GM12873 (cell line): Measurements from ENCODE around the gene RAPGEF5.

Experiments used
- TF ChIP-seq, protein P1 (sequence below): IDR thresholded peaks from 2 replicates; pipeline ENCODE4 v1.5.1; 2012; ENCODE audit warnings: low read depth, mild to moderate bottlenecking, moderate library complexity, low read length, control low read depth; ENCODE audit not compliant: insufficient read depth; ENCODE audit errors: missing control alignments

RAPGEF5 gene

DNA sequence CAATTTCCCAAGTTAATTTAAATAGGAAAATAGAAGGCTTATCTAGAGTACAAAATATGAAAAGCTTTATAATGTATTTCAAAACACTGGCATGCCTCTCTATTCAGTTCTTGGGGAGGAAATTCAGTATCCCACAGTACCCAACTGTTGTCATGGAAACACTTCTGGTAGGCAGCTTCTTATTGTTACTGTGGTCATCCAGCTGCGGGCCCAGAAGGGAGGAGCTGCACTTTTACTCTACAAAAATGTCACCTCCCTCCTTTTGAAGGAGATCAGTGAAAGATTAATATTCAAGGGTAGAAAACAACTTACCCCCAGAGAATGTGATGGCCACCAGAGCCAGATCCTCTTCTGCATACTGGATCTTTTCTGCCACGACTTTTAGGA is 202.8 kb downstream of the RAPGEF5 start:
- TF ChIP-seq, protein P1, sequence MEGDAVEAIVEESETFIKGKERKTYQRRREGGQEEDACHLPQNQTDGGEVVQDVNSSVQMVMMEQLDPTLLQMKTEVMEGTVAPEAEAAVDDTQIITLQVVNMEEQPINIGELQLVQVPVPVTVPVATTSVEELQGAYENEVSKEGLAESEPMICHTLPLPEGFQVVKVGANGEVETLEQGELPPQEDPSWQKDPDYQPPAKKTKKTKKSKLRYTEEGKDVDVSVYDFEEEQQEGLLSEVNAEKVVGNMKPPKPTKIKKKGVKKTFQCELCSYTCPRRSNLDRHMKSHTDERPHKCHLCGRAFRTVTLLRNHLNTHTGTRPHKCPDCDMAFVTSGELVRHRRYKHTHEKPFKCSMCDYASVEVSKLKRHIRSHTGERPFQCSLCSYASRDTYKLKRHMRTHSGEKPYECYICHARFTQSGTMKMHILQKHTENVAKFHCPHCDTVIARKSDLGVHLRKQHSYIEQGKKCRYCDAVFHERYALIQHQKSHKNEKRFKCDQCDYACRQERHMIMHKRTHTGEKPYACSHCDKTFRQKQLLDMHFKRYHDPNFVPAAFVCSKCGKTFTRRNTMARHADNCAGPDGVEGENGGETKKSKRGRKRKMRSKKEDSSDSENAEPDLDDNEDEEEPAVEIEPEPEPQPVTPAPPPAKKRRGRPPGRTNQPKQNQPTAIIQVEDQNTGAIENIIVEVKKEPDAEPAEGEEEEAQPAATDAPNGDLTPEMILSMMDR, result no peak

DNA sequence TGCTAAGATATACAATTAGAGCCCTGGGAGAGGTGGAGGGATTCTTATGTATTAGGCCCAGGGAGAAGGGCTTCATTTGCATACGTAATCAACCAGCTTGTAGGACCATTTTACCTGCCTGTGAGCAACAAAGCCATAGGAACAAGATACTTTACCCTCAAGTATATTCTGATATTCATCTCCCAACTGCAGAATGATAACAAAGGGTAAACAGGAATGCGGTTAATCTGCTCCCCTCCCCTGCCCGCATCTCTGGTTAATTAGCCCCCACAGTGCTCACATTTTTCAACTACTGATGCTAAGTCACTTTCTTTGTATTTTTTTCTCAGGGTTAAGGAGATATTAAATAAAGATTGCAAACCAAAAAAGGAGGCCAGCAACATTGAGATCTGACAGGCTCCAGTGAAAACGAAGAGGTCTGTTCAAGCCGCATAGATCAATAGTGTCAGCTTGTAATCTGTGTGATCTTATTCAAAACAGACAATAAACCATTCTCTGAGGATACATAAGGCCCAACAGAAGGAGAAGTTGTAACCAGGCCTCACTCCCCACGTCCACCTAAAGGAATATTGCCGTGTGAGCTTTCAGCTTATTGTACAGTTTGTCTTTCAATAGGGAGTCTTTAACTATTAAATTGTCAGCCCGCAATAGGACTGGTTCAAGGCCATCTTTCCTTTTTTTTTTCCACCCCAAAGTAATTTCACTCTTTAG is 203.4 kb downstream of the RAPGEF5 start:
- TF ChIP-seq, protein P1, result no peak

DNA sequence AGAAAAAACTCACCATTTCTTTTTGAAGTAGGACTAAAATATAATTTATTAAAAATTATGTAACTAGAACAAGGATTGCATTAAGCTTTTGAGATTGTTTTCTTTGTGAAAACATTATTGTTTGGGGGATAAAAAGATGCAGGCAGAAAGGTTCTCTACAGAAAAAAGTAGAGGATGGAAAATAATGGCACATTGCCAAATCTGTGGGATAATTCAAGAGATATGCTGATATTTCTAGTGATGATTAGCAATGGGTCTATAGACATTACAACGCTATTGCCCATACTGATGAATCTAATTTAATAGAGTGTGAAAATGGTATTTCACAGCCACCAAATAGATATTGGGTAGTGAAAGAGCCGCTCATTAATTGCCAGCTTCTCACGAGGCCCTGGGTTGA is 204.3 kb downstream of the RAPGEF5 start:
- TF ChIP-seq, protein P1, result no peak

DNA sequence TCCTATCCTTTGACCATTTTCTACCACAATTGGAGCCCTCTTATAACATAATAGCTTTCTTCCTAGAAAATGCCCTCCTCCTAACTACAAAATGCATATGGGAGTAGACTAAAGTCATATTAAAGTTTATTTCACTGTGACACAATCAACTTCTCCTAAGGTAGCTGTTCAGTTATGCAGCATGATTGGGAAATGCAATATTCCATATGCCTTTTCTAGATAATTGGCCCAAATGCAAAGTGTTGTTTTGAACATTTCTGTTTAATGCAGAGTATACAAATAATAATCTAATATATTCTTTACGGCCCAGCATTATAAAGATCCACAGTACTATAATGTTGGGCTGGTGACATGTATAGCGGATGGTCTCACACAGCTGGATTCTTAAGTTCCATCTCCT is 205.1 kb downstream of the RAPGEF5 start:
- TF ChIP-seq, protein P1, result no peak

DNA sequence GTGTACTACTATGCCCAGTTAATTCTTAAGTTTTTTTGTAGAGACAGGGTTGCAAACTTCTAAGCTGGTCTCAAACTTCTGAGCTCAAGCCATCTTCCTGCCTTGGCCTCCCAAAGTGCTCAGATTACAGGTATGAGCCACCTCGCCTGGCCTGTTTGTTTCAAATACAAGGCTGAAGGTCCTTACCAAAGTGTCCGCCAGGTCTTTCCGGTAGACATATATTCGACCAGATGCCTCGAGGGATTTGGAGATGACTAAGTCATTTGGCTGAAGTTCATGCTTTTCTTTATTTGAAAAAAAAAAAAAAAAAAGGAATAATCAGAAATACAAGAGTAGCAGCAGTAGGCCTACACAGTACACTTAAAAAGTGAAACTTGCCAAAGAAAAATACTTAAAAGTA is 206.7 kb downstream of the RAPGEF5 start:
- TF ChIP-seq, protein P1, result no peak

DNA sequence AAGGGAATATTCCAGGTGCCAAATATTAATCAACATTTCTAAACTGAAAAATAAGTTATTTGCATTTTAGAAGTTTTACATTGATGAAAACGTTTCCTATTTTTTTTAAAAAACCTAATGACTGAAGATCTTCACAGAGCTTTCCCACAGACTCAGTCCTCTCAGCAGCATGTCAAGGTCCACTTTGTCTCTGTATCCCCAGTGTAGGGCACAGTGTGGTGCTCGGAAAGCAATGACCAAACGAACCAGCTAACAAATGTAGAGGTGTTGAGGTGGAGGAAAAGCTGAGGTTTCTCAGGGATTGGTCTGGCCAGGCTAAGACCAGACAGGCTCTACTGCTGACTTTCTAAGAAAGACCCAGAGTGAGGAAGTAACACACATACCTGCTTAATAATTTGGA is 209.1 kb downstream of the RAPGEF5 start:
- TF ChIP-seq, protein P1, result no peak

DNA sequence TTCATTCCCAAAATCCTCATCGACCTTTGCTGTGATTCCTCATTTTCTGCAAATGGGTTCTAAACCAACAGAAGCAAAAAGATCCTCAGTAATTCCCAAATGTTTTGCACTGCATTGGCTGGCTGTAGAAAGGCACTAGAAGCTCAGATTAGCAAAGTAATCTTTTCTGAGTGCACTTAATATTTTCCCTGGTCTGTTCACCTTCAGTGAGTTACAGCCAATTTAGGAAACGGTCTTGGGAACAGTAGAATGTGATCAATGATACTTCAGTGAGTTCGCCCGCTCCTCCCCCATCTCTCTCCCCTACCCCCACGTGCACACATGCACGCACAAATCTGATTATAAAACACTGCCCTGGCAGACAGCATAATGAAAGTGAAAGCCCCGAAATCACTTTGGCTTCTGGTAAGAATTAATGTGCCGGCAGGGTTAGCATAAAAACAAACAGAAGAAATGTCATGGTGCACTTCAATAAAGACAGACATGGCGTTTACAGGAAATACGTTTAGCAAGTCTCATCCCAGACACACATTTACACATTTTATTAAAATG is 209.9 kb downstream of the RAPGEF5 start:
- TF ChIP-seq, protein P1, result no peak
